Tibial artery (tissue), 4 donors: Measurements from ENCODE around the gene EFHC2.

Experiments used
- DNase-seq, 2 donors: peaks; one replicate each; pipeline ENCODE4 v3.0.0-alpha.2; 2019
- H3K27ac ChIP-seq, 2 donors: fragments of 200-600 bp; sonication (generic) in 1 of 2; 1 replicate in 1 of 2; 2 replicates in 1 of 2; pipeline ENCODE4 v1.5.1; 2018 to 2019; ENCODE audit warnings: mild to moderate bottlenecking in 1 of 2
- H3K27me3 ChIP-seq, 2 donors: fragments of 200-600 bp; sonication (generic) in 1 of 2; one replicate each; pipeline versions ENCODE4 v1.5.1 to v1.6.0; 2016 to 2019
- H3K36me3 ChIP-seq, 3 donors: fragments of 200-600 bp; sonication (generic) in 2 of 3; one replicate each; pipeline ENCODE4 v1.5.1; 2016 to 2019; ENCODE audit warnings: mild to moderate bottlenecking in 2 of 3
- H3K4me1 ChIP-seq, 4 donors: fragments of 200-600 bp; sonication (generic) in 2 of 4; 1 replicate in 3 of 4; 2 replicates in 1 of 4; pipeline ENCODE4 v1.5.1; 2016 to 2019
- H3K4me3 ChIP-seq, 2 donors: fragments of 200-600 bp; sonication (generic) in 1 of 2; 1 replicate in 1 of 2; 2 replicates in 1 of 2; pipeline ENCODE4 v1.5.1; 2018 to 2019; ENCODE audit warnings: mild to moderate bottlenecking in 2 of 2
- H3K9me3 ChIP-seq, 3 donors: fragments of 200-600 bp; sonication (generic) in 1 of 3; one replicate each; pipeline ENCODE4 v1.5.1; 2016 to 2019
- CTCF ChIP-seq, 2 experiments: fragments of 200-600 bp in 1 of 2; fragments of 450-650 bp in 1 of 2; IDR thresholded peaks; one replicate each; pipeline ENCODE4 v1.5.1; 2017 to 2019; ENCODE audit warnings: antibody characterized with exemption in 2 of 2, mild to moderate bottlenecking in 1 of 2, moderate library complexity in 1 of 2
- intact Hi-C: fragments of 100-400 bp; cut with DNase I; formaldehyde crosslinking; loops from one replicate; pipeline ENCODE4 v1.15.0; 2023; ENCODE audit warnings: low total_unique reads

The EFHC2 gene

GRCh38 chrX:44310227-44310626, 33.2 kb downstream of the EFHC2 start:
- no peak for DNase-seq
- TF ChIP-seq CTCF (IDR thresholded peaks at IDR 0.05): no peak
- Histone ChIP-seq H3K27me3 (no peaks in the 10 kb centered on the region), H3K36me3 (no peaks in the 10 kb centered on the region), H3K4me3 (no peak overlapping the region), H3K27ac (no peak overlapping the region), H3K9me3 (no peaks in the 10 kb centered on the region), H3K4me1 (peaks cover 0 to 6% (median 0%) of the 10 kb centered on the region in 4 donors)
- intact Hi-C loops: no loop called here

DNA sequence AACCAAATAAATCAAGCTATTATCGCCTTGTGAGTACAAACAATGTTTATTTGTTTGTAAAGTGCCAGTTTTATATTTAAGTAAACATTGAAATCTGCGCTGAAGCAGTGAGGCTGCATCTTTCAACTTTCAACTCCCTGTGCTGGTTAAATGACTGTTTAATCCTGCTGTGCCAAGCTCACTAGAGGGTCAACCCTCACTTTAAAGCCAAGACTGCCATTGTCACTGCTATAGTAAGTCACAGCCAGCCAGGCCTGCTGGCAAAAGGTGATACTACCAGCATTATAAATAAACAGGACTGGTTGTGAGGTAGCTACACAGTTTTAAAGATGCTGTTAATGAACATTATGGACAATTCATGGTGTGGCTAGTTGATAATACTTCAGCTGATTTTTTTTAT, 34.6 kb downstream of the EFHC2 start:
- DNase-seq: no peak
- no peaks in the 10 kb centered on the region for H3K27me3 ChIP-seq
- peaks cover 0 to under 1% (median 0%) of the 10 kb centered on the region in 4 donors for H3K4me1 ChIP-seq
- no peaks in the 10 kb centered on the region for H3K36me3 ChIP-seq
- no peak overlapping the region for H3K4me3 ChIP-seq
- no peaks in the 10 kb centered on the region for H3K9me3 ChIP-seq
- H3K27ac ChIP-seq: no peak overlapping the region
- TF ChIP-seq CTCF (IDR thresholded peaks at IDR 0.05): no peak
- intact Hi-C loops: no loop called here

- Histone ChIP-seq H3K9me3 (no peaks in the 10 kb centered on the region), H3K4me1 (no peaks in the 10 kb centered on the region), H3K27ac (no peak overlapping the region), H3K4me3 (no peak overlapping the region), H3K27me3 (no peaks in the 10 kb centered on the region), H3K36me3 (no peaks in the 10 kb centered on the region)
- DNase-seq: no peak
- intact Hi-C loops: no loop called here
- no peak for TF ChIP-seq CTCF (IDR thresholded peaks at IDR 0.05)
These were observed 37.1 kb downstream of the EFHC2 start for GRCh38 chrX:44306356-44306755.

GRCh38 chrX:44305921-44306320, 37.6 kb downstream of the EFHC2 start:
- no peaks in the 10 kb centered on the region for H3K27me3 ChIP-seq
- H3K36me3 ChIP-seq: no peaks in the 10 kb centered on the region
- DNase-seq: no peak
- intact Hi-C loops: no loop called here
- H3K9me3 ChIP-seq: no peaks in the 10 kb centered on the region
- no peak overlapping the region for H3K27ac ChIP-seq
- no peaks in the 10 kb centered on the region for H3K4me1 ChIP-seq
- no peak for TF ChIP-seq CTCF (IDR thresholded peaks at IDR 0.05)
- no peak overlapping the region for H3K4me3 ChIP-seq

DNA sequence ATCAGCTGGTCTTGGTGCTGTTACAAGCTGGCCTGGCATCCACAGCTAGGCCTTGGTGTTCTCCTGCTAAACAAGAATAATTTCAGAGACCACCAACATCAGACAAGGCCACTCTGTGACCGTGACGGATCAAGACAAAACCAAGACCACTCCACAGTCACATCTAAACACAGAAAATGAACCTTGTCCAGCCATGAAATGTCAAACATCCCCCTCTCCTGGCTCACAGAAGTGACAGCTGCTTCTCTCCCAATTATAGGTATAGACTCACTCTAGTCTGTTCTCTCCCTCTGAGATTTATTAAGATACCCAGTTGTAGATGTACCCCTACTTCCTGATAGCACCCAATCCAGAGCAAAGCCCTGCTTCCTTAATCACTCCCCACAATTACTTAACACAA, 40.4 kb downstream of the EFHC2 start:
- H3K9me3 ChIP-seq: no peaks in the 10 kb centered on the region
- no peaks in the 10 kb centered on the region for H3K36me3 ChIP-seq
- no peak for DNase-seq
- H3K27me3 ChIP-seq: no peaks in the 10 kb centered on the region
- TF ChIP-seq CTCF (IDR thresholded peaks at IDR 0.05): no peak
- no peak overlapping the region for H3K27ac ChIP-seq
- H3K4me3 ChIP-seq: no peak overlapping the region
- intact Hi-C loops: no loop called here
- no peaks in the 10 kb centered on the region for H3K4me1 ChIP-seq

- Histone ChIP-seq H3K9me3 (no peaks in the 10 kb centered on the region), H3K27me3 (no peaks in the 10 kb centered on the region), H3K27ac (no peak overlapping the region), H3K4me1 (no peaks in the 10 kb centered on the region), H3K36me3 (no peaks in the 10 kb centered on the region), H3K4me3 (no peak overlapping the region)
- no peak for DNase-seq
- no peak for TF ChIP-seq CTCF (IDR thresholded peaks at IDR 0.05)
- intact Hi-C loops: no loop called here
These were observed 44.3 kb downstream of the EFHC2 start for GRCh38 chrX:44299177-44299576.
